ENCODE data around the gene KCNG1.

Gene KCNG1

GRCh38 chr20:50983321-50983720 is 39.6 kb downstream of the KCNG1 start:
- H3K36me3 ChIP-seq (replicated peaks; ENCODE audit: insufficient read depth, low read length), result no peaks in the 10 kb centered on the region
- DNase-seq, result no peak
- no peak overlapping the region for H3K9ac ChIP-seq (ENCODE audit: low read length)
- peaks cover 8% of the 10 kb centered on the region for H3K27me3 ChIP-seq (replicated peaks; ENCODE audit: insufficient read depth, low read length)
- H3F3A ChIP-seq (ENCODE audit: insufficient read depth, low read length), result no peaks in the 10 kb centered on the region
- H3K9me2 ChIP-seq (replicated peaks; ENCODE audit: insufficient read depth, low read length), result no peaks in the 10 kb centered on the region
- no peaks in the 10 kb centered on the region for H3K9me3 ChIP-seq (replicated peaks; ENCODE audit: insufficient read depth, low read length)
- TF ChIP-seq EZH2phosphoT487 (IDR thresholded peaks at IDR 0.05; ENCODE audit: low read length) (no peak), EZH2 (optimal IDR thresholded peaks at IDR 0.05; ENCODE audit: low read depth, low read length) (no peak), CTCF (IDR thresholded peaks at IDR 0.05; ENCODE audit: low read length) (no peak)
- H3K79me2 ChIP-seq (ENCODE audit: low read length), result no peaks in the 10 kb centered on the region
- no peak overlapping the region for H3K27ac ChIP-seq (ENCODE audit: low read length)
- H3K4me2 ChIP-seq (ENCODE audit: low read depth, low read length), result no peak overlapping the region
- H4K20me1 ChIP-seq (ENCODE audit: insufficient read depth, low read length), result no peaks in the 10 kb centered on the region
- H3K4me3 ChIP-seq (ENCODE audit: low read length), result no peak overlapping the region
- no peak overlapping the region for H2AFZ ChIP-seq (ENCODE audit: low read length)
- H3K4me1 ChIP-seq (ENCODE audit: low read length), result no peaks in the 10 kb centered on the region

- TF ChIP-seq CTCF (IDR thresholded peaks at IDR 0.05; ENCODE audit: low read length), result no peak
- TF ChIP-seq EZH2 (optimal IDR thresholded peaks at IDR 0.05; ENCODE audit: low read depth, low read length), result no peak
- no peak for TF ChIP-seq EZH2phosphoT487 (IDR thresholded peaks at IDR 0.05; ENCODE audit: low read length)
- no peak for DNase-seq
- peaks cover 18% of the 10 kb centered on the region for H3K27me3 ChIP-seq (replicated peaks; ENCODE audit: insufficient read depth, low read length)
- no peaks in the 10 kb centered on the region for H3K36me3 ChIP-seq (replicated peaks; ENCODE audit: insufficient read depth, low read length)
- no peak overlapping the region for H2AFZ ChIP-seq (ENCODE audit: low read length)
- H3K9me3 ChIP-seq (replicated peaks; ENCODE audit: insufficient read depth, low read length), result no peaks in the 10 kb centered on the region
- no peaks in the 10 kb centered on the region for H4K20me1 ChIP-seq (ENCODE audit: insufficient read depth, low read length)
- H3K4me2 ChIP-seq (ENCODE audit: low read depth, low read length), result no peak overlapping the region
- H3K4me1 ChIP-seq (ENCODE audit: low read length), result no peaks in the 10 kb centered on the region
- H3K27ac ChIP-seq (ENCODE audit: low read length), result no peak overlapping the region
- H3K9me2 ChIP-seq (replicated peaks; ENCODE audit: insufficient read depth, low read length), result no peaks in the 10 kb centered on the region
- H3K9ac ChIP-seq (ENCODE audit: low read length), result no peak overlapping the region
- H3K4me3 ChIP-seq (ENCODE audit: low read length), result no peak overlapping the region
- no peaks in the 10 kb centered on the region for H3K79me2 ChIP-seq (ENCODE audit: low read length)
- no peaks in the 10 kb centered on the region for H3F3A ChIP-seq (ENCODE audit: insufficient read depth, low read length)
Measured at GRCh38 chr20:50982363-50982762, 40.5 kb downstream of the KCNG1 start.

- no peaks in the 10 kb centered on the region for H3K9me2 ChIP-seq (replicated peaks; ENCODE audit: insufficient read depth, low read length)
- H3K9ac ChIP-seq (ENCODE audit: low read length), result no peak overlapping the region
- H3K9me3 ChIP-seq (replicated peaks; ENCODE audit: insufficient read depth, low read length), result no peaks in the 10 kb centered on the region
- H3K27ac ChIP-seq (ENCODE audit: low read length), result no peak overlapping the region
- DNase-seq, result no peak
- H4K20me1 ChIP-seq (ENCODE audit: insufficient read depth, low read length), result no peaks in the 10 kb centered on the region
- H3F3A ChIP-seq (ENCODE audit: insufficient read depth, low read length), result no peaks in the 10 kb centered on the region
- no peak overlapping the region for H3K4me2 ChIP-seq (ENCODE audit: low read depth, low read length)
- no peaks in the 10 kb centered on the region for H3K4me1 ChIP-seq (ENCODE audit: low read length)
- no peak for TF ChIP-seq EZH2 (optimal IDR thresholded peaks at IDR 0.05; ENCODE audit: low read depth, low read length)
- no peak for TF ChIP-seq EZH2phosphoT487 (IDR thresholded peaks at IDR 0.05; ENCODE audit: low read length)
- no peak for TF ChIP-seq CTCF (IDR thresholded peaks at IDR 0.05; ENCODE audit: low read length)
- peaks cover 25% of the 10 kb centered on the region for H3K27me3 ChIP-seq (replicated peaks; ENCODE audit: insufficient read depth, low read length)
- H3K36me3 ChIP-seq (replicated peaks; ENCODE audit: insufficient read depth, low read length), result no peaks in the 10 kb centered on the region
- H3K79me2 ChIP-seq (ENCODE audit: low read length), result no peaks in the 10 kb centered on the region
- H2AFZ ChIP-seq (ENCODE audit: low read length), result no peak overlapping the region
- H3K4me3 ChIP-seq (ENCODE audit: low read length), result no peak overlapping the region
Measured at GRCh38 chr20:50981714-50982048, 41.2 kb downstream of the KCNG1 start.
